ENCODE results near the gene RIN3.

DNA sequence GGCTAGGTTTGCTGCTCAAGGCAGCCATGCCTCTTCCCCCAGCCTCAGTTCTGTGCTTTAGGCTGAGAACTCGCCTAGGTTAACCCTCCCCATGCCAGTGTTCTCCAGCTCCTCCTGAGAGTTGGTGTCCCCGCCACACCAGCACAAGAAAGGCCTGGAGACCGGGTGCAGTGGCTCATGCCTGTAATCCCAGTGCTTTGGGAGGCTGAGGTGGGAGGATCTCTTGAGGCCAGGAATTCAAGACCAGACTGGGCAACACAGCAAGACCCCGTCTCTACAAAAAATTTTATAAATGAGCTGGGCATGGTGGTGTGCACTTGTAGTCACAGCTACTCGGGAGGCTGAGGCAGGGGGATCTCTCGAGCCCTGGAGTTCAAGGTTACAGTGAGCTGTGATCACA, 10.2 kb downstream of the RIN3 start:
- TF ChIP-seq CTCF (IDR thresholded peaks at IDR 0.05; ENCODE audit: low read depth, low read length): no peak
- no peak for TF ChIP-seq POLR2A (IDR thresholded peaks at IDR 0.05; ENCODE audit: extremely low read depth, insufficient read length)

Data from NB4 (cell line).